Measurements from ENCODE around the gene CGNL1.

CGNL1 gene

GRCh38 chr15:57386976-57387375, 10.7 kb downstream of the CGNL1 start:
- H2AFZ ChIP-seq (ENCODE audit: low read depth, low read length) = no peak overlapping the region
- H3K27ac ChIP-seq (ENCODE audit: low read length) = no peak overlapping the region
- TF ChIP-seq EZH2 (IDR thresholded peaks at IDR 0.05; ENCODE audit: borderline replicate concordance, low read depth, low read length, severe bottlenecking) (no peak), CTCF (IDR thresholded peaks at IDR 0.05; ENCODE audit: borderline replicate concordance, extremely low read depth, low read length, poor library complexity, severe bottlenecking) (no peak)
- H4K20me1 ChIP-seq (ENCODE audit: insufficient read depth, low read length) = no peaks in the 10 kb centered on the region
- H3K4me3 ChIP-seq (ENCODE audit: low read depth in 1 of 2, low read length in 2 of 2) = no peak overlapping the region
- no peaks in the 10 kb centered on the region for H3K79me2 ChIP-seq (ENCODE audit: insufficient read depth, low read length)
- peaks cover 10% of the 10 kb centered on the region for H3K27me3 ChIP-seq (ENCODE audit: insufficient read depth, low read length, poor library complexity)
- H3K36me3 ChIP-seq (ENCODE audit: insufficient read depth, low read length) = no peaks in the 10 kb centered on the region
- DNase-seq (no peak), ATAC-seq (ENCODE audit: insufficient read depth, low read depth) (no peak)
- no peak overlapping the region for H3K4me2 ChIP-seq (ENCODE audit: insufficient read depth, low read length)
- H3K9me3 ChIP-seq (ENCODE audit: insufficient read depth, low read length, severe bottlenecking) = no peaks in the 10 kb centered on the region
- H3K4me1 ChIP-seq (ENCODE audit: insufficient read depth, low read length) = no peaks in the 10 kb centered on the region
- H3K9ac ChIP-seq (ENCODE audit: low read depth, low read length) = no peak overlapping the region

GRCh38 chr15:57387564-57388076, 11.3 kb downstream of the CGNL1 start:
- DNase-seq (no peak), ATAC-seq (ENCODE audit: insufficient read depth, low read depth) (no peak)
- no peak overlapping the region for H3K4me2 ChIP-seq (ENCODE audit: insufficient read depth, low read length)
- no peak overlapping the region for H3K9ac ChIP-seq (ENCODE audit: low read depth, low read length)
- H3K9me3 ChIP-seq (ENCODE audit: insufficient read depth, low read length, severe bottlenecking) = no peaks in the 10 kb centered on the region
- no peak overlapping the region for H3K4me3 ChIP-seq (ENCODE audit: low read depth in 1 of 2, low read length in 2 of 2)
- H3K79me2 ChIP-seq (ENCODE audit: insufficient read depth, low read length) = no peaks in the 10 kb centered on the region
- H4K20me1 ChIP-seq (ENCODE audit: insufficient read depth, low read length) = no peaks in the 10 kb centered on the region
- TF ChIP-seq CTCF (IDR thresholded peaks at IDR 0.05; ENCODE audit: borderline replicate concordance, extremely low read depth, low read length, poor library complexity, severe bottlenecking) = no peak
- no peak for TF ChIP-seq EZH2 (IDR thresholded peaks at IDR 0.05; ENCODE audit: borderline replicate concordance, low read depth, low read length, severe bottlenecking)
- H2AFZ ChIP-seq (ENCODE audit: low read depth, low read length) = no peak overlapping the region
- H3K27me3 ChIP-seq (ENCODE audit: insufficient read depth, low read length, poor library complexity) = peaks cover 10% of the 10 kb centered on the region
- no peaks in the 10 kb centered on the region for H3K36me3 ChIP-seq (ENCODE audit: insufficient read depth, low read length)
- H3K27ac ChIP-seq (ENCODE audit: low read length) = no peak overlapping the region
- no peaks in the 10 kb centered on the region for H3K4me1 ChIP-seq (ENCODE audit: insufficient read depth, low read length)

DNA sequence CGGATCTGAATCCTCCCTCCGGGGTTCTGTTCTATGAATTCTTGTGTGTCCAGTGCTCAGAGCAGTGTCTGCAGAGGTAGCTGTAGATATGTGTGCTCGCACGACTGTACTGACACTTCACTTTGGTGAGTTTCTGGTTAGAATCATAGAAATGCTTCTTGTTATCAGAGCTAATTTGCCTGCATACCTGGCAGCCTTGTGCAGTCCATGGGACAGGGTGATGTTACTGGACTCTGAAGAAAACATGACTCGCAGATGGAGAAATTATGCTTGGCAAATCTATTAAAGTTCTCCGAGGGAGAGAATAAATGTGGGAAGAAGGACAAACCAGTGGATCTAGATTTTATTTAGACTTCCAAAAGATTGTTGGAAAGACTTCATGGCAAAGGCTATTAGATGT, 12.2 kb downstream of the CGNL1 start:
- TF ChIP-seq CTCF (IDR thresholded peaks at IDR 0.05; ENCODE audit: borderline replicate concordance, extremely low read depth, low read length, poor library complexity, severe bottlenecking) (no peak), EZH2 (IDR thresholded peaks at IDR 0.05; ENCODE audit: borderline replicate concordance, low read depth, low read length, severe bottlenecking) (no peak)
- peaks cover 10% of the 10 kb centered on the region for H3K27me3 ChIP-seq (ENCODE audit: insufficient read depth, low read length, poor library complexity)
- no peaks in the 10 kb centered on the region for H3K4me1 ChIP-seq (ENCODE audit: insufficient read depth, low read length)
- H3K27ac ChIP-seq (ENCODE audit: low read length) = no peak overlapping the region
- no peak overlapping the region for H3K4me2 ChIP-seq (ENCODE audit: insufficient read depth, low read length)
- ATAC-seq (ENCODE audit: insufficient read depth, low read depth) (no peak), DNase-seq (no peak)
- no peaks in the 10 kb centered on the region for H4K20me1 ChIP-seq (ENCODE audit: insufficient read depth, low read length)
- no peaks in the 10 kb centered on the region for H3K9me3 ChIP-seq (ENCODE audit: insufficient read depth, low read length, severe bottlenecking)
- no peaks in the 10 kb centered on the region for H3K36me3 ChIP-seq (ENCODE audit: insufficient read depth, low read length)
- no peak overlapping the region for H2AFZ ChIP-seq (ENCODE audit: low read depth, low read length)
- no peaks in the 10 kb centered on the region for H3K79me2 ChIP-seq (ENCODE audit: insufficient read depth, low read length)
- H3K9ac ChIP-seq (ENCODE audit: low read depth, low read length) = no peak overlapping the region
- no peak overlapping the region for H3K4me3 ChIP-seq (ENCODE audit: low read depth in 1 of 2, low read length in 2 of 2)

- no peaks in the 10 kb centered on the region for H3K36me3 ChIP-seq (ENCODE audit: insufficient read depth, low read length)
- no peak overlapping the region for H2AFZ ChIP-seq (ENCODE audit: low read depth, low read length)
- no peak overlapping the region for H3K27ac ChIP-seq (ENCODE audit: low read length)
- peaks cover 7% of the 10 kb centered on the region for H3K27me3 ChIP-seq (ENCODE audit: insufficient read depth, low read length, poor library complexity)
- no peak for ATAC-seq (ENCODE audit: insufficient read depth, low read depth)
- TF ChIP-seq EZH2 (IDR thresholded peaks at IDR 0.05; ENCODE audit: borderline replicate concordance, low read depth, low read length, severe bottlenecking) (no peak), CTCF (IDR thresholded peaks at IDR 0.05; ENCODE audit: borderline replicate concordance, extremely low read depth, low read length, poor library complexity, severe bottlenecking) (no peak)
- H3K4me3 ChIP-seq (ENCODE audit: low read depth in 1 of 2, low read length in 2 of 2) = no peak overlapping the region
- no peaks in the 10 kb centered on the region for H4K20me1 ChIP-seq (ENCODE audit: insufficient read depth, low read length)
- H3K4me1 ChIP-seq (ENCODE audit: insufficient read depth, low read length) = no peaks in the 10 kb centered on the region
- DNase-seq = no peak
- H3K9me3 ChIP-seq (ENCODE audit: insufficient read depth, low read length, severe bottlenecking) = no peaks in the 10 kb centered on the region
- H3K4me2 ChIP-seq (ENCODE audit: insufficient read depth, low read length) = no peak overlapping the region
- H3K9ac ChIP-seq (ENCODE audit: low read depth, low read length) = no peak overlapping the region
- H3K79me2 ChIP-seq (ENCODE audit: insufficient read depth, low read length) = no peaks in the 10 kb centered on the region
Observed at GRCh38 chr15:57389991-57390390, 13.7 kb downstream of the CGNL1 start.

Data from DND-41 (cell line).